Measurements from ENCODE around the gene CRHR2. TPM values are rescaled to one million over a fixed set of nuclear protein-coding genes. Genes with fewer than 3 reads are reported as not detected.
"Not testable (repeated sequence)": the region's sequence is repeated elsewhere in the genome, so short reads cannot be mapped to it uniquely, and the experiment has no call there.

Gene CRHR2
- not detected for total RNA-seq

- ATAC-seq (peak; percentile 38), DNase-seq (ENCODE audit: low spot score) (no peak)
These were observed at the start of gene CRHR2 for GRCh38 chr7:30682212-30683083. TSS of gene CRHR2 (minus strand) at chr7:30682456. CDS start at chr7:30682280, 176 bp downstream.

GRCh38 chr7:30731581-30731980, 49.3 kb upstream of the CRHR2 start:
- ATAC-seq (no peak), DNase-seq (ENCODE audit: low spot score) (no peak)

GRCh38 chr7:30730996-30731395, 48.7 kb upstream of the CRHR2 start:
- ATAC-seq (no peak), DNase-seq (ENCODE audit: low spot score) (no peak)

GRCh38 chr7:30730097-30730496, 47.8 kb upstream of the CRHR2 start:
- ATAC-seq (no peak), DNase-seq (ENCODE audit: low spot score) (no peak)

- no peak for ATAC-seq
- DNase-seq (ENCODE audit: low spot score) = no peak
These were observed 47.4 kb upstream of the CRHR2 start for GRCh38 chr7:30729642-30730041.

- DNase-seq (ENCODE audit: low spot score) (no peak), ATAC-seq (no peak)
These were observed 46.4 kb upstream of the CRHR2 start for GRCh38 chr7:30728591-30729100.

GRCh38 chr7:30727061-30727945, 45.0 kb upstream of the CRHR2 start:
- DNase-seq (ENCODE audit: low spot score) (no peak), ATAC-seq (no peak)

- ATAC-seq (no peak), DNase-seq (ENCODE audit: low spot score) (no peak)
These were observed 44.2 kb upstream of the CRHR2 start for GRCh38 chr7:30726296-30727006.

GRCh38 chr7:30723776-30724175, 41.5 kb upstream of the CRHR2 start:
- no peak for DNase-seq (ENCODE audit: low spot score)
- ATAC-seq = no peak

GRCh38 chr7:30722671-30723070, 40.4 kb upstream of the CRHR2 start:
- DNase-seq (ENCODE audit: low spot score) = no peak
- ATAC-seq = no peak

GRCh38 chr7:30722187-30722586, 39.9 kb upstream of the CRHR2 start:
- ATAC-seq (no peak), DNase-seq (ENCODE audit: low spot score) (no peak)

GRCh38 chr7:30721211-30721610, 39.0 kb upstream of the CRHR2 start:
- DNase-seq (ENCODE audit: low spot score) (no peak), ATAC-seq (no peak)

GRCh38 chr7:30719434-30719833, 37.2 kb upstream of the CRHR2 start:
- not testable (repeated sequence) for DNase-seq (ENCODE audit: low spot score); ATAC-seq

- no peak for DNase-seq (ENCODE audit: low spot score)
- ATAC-seq = no peak
These were observed 34.9 kb upstream of the CRHR2 start for GRCh38 chr7:30717181-30717580.

GRCh38 chr7:30714129-30714528, 31.9 kb upstream of the CRHR2 start:
- no peak for DNase-seq (ENCODE audit: low spot score)
- no peak for ATAC-seq

- DNase-seq (ENCODE audit: low spot score) (no peak), ATAC-seq (no peak)
These were observed 31.1 kb upstream of the CRHR2 start for GRCh38 chr7:30713392-30713791.

- peak; percentile 48 for ATAC-seq
- DNase-seq (ENCODE audit: low spot score) = no peak
These were observed 28.4 kb upstream of the CRHR2 start for GRCh38 chr7:30710669-30711068.

- ATAC-seq (no peak), DNase-seq (ENCODE audit: low spot score) (no peak)
These were observed 27.3 kb upstream of the CRHR2 start for GRCh38 chr7:30709549-30709948.

GRCh38 chr7:30708983-30709382, 26.7 kb upstream of the CRHR2 start:
- ATAC-seq = no peak
- DNase-seq (ENCODE audit: low spot score) = no peak

GRCh38 chr7:30708412-30708811, 26.2 kb upstream of the CRHR2 start:
- DNase-seq (ENCODE audit: low spot score) (no peak), ATAC-seq (no peak)
